Limb (tissue), 2 donors: ENCODE measurements around the gene CTNNA1.

Source experiments
- DNase-seq, 2 donors: peaks; one replicate each; pipeline ENCODE4 v3.0.0-alpha.2; 2016; ENCODE audit errors: extremely low spot score in 2 of 2

The CTNNA1 gene

DNA sequence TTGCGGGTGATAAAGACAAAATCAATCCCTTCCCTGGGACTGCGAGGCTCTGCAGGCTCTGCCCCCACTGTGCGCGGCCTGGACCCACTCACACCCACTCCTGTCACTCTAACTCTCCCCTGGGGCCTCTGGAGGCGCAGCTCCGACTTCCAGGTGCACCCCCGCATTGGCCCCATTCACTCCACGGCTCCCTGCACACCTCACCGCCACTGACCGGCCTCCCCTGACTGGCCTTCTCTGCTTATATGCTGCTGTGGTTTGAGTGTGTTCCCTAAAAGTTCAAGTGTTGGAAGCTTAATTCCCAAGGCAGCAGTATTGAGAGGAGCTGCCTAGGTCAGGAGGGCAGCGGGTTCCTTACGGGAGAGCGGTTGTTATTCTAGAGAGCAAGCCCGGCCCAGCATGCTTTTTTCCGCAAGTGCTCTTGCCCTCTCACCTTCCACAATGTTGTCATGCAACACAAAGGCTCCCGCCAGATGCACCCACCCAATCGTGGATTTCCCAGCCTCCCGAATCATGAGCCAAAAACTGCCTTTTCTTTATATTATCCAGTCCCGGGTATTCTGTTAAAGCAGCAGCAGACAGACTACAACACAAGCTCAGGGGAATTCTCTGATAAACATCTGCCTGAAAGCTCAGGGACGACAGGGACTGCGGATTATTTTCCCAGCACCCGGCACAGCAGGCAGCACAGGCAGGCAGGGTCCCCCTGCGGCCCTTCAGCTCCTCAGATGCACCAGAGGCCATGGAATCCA is 195.4 kb downstream of the CTNNA1 start:
- no peak for DNase-seq

DNA sequence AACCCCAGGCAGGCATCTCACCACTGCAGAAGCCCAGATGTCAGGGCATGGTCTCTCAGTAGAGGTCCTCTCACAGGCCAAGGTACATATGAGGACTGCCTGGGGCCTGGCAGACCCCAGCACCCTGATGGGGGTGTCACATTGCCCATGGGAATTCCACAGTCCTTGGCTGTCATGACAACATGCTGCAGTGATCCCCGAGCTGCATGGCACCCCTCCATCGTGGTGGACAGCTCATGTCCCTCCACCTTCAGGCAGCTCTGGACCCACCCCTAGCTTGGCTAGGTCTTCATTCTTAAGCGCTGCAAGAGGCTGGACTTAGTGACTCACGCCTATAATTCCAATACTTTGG is 196.0 kb downstream of the CTNNA1 start:
- no peak for DNase-seq

DNA sequence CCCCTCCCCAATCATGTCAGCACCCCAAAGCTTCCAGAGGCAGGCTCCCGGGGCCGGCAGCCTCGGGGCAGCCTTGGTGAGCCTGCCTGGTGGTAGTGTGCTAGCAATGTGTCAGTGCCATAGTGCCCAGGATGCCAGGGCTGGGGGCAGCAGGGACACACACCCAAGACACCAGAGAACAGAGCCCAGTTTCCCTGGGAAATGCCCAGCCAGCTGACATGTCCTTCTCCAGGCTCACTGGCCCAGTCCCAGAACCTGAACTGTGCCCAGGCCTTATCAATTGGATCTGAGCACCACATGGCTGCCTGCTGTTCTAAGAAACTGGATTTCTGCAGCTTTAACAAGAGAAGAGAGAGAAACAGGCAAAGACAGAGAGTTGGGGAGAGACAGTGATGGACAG is 196.8 kb downstream of the CTNNA1 start:
- DNase-seq, result no peak

DNA sequence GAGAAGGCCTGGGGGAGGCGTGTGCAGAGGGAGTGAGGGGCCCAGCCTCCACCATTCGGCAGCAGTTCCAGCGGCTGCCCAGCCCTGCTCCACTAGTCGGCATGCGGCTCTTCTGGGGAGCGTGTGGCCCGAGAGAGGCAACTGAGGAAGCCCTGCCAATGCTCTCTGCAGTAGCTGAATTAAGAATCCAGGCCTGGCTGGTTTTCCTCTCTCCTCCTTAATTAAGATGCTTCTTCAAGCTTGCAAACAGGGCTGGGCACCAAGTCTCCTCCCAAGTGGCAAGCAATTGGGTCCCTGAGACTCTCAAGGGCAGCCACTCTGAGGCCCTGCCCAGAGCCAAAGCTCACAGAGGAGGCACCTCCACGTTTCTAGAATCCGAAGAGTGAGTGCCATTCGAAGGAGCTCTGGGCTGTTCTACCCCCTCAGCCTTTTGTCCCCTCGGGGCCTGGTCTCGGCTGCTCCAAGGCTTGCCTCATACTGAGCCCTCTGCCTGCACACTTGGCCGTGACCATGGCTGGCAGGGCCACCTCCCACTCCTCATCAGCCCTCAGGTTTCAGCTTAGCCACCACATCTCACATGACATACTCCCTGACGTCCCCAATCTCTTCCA is 197.3 kb downstream of the CTNNA1 start:
- no peak for DNase-seq

DNA sequence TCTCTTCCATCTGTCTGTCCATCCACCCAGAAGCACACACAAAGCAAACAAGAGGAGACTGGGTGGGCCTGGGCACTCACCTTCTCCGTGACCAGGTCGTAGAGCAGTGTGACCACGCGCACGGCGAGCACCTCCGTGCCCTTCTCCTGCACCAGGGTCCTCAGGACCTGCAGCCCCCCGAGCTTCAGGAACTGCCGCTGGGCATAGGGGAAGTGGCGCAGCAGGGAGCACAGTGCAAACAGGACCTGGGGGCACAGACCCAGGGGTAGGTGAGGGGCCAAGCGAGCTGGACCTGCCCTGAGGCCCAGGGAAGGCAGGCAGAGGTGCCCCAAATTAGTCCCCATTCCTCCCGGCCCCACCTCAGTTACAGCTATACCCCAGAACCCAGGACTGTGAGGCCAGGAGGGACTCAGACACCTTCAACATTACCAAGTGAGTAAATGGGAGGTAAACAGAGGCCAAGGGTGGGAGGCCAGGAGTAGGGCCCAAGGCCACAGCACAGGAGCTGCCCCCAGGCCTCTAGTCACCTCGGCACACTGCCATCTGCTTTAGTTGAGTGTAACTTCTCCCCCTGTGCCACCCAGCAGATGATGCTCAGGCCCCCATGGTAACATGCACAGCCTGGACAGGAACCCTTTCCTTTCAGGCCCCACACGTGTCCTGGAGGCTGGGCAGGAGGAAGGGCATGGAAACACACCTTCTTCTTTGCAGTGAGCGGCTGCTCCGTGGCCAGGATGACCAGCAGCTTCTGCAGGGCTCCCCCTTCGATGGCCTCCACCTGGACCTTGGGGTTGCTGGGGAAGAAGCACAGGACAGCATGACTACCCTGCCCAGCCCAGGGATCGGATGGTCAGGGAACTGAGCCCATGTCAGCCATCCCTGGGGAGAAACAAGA is 198.1 kb downstream of the CTNNA1 start:
- DNase-seq, result no peak

DNA sequence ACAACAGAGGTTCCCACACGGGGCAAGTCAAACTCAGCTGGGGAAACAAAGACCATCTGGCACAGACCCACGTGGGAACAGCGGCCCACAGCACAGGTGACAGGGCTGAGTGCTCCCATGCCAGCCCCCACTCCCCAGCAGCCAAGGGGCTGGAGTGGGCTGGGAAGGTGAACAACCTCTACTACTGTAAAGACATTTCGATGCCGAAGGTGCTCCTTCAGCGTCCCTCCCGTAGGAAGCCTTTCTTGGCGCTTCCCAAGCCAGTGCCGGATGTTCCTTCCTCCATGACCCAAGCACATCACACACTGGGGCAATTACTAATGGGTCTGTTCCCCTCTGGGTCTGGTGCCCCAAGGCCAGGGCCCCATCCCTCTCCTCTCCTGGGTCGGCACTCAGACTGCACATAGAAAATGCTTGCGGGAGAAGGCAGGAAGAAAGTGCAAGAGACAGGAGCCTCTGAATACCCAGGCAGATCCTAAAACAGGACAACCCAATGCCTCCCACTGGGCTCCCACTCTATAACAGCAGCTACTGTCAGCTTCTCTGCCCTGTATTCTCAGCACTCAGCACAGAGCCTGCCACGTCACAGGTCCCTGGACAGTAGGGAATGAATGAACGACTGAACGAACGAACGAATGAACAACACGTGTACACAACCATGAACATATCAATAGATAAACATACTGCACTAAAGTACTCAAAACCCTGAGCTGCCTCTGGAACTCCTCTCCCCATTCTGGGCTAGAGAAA is 198.9 kb downstream of the CTNNA1 start:
- DNase-seq, result no peak

DNA sequence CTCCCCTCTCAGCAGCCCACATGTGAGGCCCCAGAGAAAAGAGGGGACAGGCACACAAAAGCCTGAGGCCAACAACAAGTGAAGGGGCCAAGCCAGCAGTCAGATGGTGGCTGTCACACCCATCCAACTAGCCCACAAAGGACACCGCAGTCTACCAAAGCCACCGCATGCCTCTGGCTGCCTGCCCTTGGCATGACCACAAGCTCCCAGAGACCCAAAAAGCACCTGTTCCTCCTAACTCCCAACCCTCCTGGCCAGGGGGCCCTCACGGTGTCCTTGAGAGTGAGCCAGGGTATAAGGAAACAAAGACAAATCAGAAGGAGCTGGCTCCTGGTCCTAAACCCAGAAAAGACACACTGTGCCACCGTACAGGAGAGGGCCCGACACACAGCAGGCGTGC is 199.7 kb downstream of the CTNNA1 start:
- no peak for DNase-seq

DNA sequence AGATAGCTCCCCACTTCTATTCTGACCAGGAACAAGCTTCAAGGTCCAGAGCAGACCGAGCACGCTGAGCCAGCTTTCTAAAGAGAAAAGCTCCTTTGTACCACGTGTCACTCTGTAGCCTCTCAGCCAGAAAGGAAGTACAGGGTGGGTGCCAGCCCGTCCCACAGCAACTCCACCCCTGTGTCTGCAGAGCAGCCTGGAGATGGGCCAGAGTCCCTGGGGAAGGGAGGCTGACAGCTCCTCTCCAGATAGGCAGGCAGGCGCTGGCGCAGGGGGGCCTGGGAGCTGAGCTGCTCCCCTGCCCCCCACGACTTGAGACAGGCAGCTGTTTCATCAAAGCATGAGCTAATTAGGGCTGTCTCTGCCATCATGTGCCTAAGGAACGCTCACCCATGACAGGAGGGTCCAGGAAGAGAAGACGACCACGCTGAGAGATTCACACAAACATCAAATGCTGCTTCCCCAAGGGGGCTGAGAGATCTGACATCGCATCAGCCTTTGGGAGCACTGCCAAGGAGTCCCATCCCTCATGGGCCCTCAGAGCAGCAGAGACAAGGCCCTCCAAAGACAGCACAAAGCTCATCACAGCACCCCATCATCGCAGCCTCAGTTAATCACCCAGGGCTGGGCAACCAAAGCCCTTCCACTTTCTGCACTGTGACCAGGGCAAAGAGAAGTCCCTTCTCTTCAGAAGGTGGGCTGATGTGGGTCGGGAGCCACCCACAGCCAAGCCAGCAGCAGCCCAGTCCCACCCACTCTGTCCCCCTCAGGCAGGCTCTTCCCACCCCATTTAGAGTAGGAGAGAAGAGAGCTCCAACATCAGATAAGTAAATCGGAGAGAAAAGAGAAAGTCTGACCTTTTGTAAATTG is 200.4 kb downstream of the CTNNA1 start:
- peak in 1 of 2 donors; percentile 77 for DNase-seq

DNA sequence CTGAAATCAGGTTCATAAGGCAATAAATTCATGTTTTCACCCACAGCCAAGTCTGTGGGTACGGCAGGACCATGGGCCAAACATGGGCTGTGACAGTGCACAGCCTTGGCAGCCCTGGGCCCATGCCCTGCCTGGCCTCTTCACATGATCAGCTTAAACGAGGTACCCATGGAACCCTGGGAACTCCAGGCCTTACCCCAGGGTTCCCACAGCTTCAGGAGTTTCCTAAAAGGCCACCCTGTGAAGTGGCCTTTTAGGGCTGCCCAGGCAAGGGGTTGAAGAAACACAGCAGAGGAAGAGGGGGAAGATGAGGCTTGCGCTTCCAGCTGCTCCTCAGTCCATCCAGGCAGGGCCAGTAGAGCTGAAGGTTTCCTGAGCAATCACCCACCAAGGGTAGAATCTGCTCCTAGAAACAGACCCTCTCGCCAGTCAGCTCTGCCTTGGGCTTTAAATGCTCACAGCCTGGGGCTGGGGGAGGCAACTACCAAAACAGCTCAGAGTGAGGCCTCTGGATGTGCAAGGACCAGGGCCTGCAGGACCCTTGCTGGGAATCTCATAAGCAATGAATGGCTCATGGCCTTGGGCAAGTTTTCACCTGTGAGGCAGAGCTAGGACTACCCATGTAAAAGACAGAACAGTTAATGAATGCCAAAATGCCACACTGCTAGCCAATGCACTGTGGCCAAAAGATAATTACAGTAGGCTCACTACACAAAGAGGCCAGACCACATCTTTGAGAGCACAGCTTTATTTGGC is 201.2 kb downstream of the CTNNA1 start:
- DNase-seq, result no peak

DNA sequence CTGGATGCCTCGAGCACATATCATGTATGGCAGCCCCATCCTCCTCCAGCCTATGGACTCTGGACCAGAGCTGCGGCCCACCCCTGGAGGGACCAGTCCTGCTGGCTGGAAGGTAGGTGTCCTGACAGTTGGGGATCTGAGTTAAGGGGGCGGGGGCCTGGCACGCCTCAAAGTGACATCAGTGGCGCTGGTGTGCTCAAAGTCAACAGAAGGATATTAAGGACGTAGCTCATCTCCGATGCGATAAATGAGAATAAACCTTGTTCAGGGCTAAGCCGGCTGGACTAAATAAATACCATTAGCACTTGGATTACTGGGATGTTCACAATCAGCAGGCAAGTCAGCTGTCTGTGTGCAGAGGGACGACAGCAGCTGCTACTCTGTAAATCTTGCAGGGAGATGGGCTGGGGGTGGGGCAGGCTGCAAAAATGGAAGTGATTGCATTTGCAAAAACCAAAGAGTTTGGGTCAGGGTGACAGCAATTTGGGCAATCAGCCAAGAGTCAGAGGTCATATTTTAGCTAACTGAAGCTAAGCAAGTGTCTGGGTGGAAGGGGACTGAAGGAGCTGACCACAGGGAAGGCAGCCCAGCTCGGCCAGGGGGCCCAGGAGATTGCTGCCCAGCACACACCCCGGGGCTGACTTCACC is 201.9 kb downstream of the CTNNA1 start:
- peak in 1 of 2 donors; percentile 61 for DNase-seq

DNA sequence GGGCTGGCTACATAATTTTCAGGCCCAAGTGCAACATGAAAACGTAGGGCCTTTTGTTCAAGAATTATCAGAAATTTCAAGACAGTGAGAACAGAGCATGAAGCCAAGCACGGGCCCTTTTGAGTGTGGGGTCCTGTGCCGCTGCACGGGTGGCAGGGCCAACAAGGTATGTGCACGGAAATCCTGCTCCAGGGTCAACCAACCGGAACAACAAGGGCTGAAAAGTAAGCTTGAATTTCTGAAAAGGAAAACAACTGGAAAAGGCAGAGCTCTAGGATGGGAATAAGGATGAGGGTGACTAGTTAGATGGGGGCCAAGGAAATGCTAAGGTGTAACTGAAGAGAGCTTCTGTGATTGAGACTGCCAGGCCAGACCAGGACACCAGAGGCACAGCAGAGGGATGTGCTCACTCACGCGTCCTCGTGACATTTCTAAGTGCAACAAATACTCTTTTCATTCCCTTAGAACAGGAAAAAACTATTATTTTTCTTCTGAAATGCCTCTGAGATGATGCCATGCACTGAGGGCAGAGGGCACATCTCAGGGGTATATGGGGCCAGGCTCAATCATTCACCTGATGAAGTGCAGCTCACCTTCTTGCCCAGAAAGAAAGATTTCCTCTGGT is 202.6 kb downstream of the CTNNA1 start:
- no peak for DNase-seq

DNA sequence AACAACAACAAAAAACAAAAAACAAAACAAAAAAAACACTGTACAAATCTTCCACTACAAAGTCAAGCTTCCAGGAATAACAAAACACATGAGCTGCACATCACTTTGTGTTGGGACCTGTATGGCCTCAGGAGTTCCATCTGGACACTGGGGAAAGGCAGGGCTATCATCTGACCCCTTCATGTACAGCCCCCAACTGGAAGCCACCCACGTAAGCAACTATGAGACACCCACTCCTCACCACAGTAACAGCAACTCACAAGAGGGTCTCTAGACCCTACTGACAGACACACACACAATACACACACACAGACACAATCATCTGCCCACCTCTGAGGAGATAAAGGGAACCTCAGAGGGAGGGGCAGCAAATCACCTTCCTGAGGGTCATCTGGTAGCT is 203.6 kb downstream of the CTNNA1 start:
- no peak for DNase-seq

DNA sequence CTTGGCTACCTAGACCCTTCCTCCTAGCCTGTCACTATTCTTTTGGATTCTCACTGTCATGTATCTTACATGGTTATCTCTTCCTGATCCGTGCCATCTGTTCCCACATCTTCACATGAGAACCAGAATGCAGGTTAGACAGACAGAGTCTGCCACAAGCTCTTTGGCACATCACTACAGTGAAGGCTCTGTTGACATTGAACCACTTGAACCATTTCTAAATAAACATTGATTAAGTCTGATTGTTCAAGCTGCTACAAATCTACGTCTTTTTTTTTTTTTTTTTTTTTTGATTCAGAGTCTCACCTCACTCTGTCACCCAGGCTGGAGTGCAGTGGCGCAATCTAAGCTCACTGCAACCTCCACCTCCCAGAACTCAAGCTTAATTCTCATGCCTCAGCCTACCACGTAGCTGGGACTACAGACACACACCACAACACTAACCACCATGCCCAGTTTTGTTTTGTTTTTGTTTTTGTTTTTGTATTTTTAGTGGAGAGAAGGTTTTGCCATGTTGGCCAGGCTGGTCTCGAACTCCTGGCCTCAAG is 207.0 kb downstream of the CTNNA1 start:
- no peak for DNase-seq

DNA sequence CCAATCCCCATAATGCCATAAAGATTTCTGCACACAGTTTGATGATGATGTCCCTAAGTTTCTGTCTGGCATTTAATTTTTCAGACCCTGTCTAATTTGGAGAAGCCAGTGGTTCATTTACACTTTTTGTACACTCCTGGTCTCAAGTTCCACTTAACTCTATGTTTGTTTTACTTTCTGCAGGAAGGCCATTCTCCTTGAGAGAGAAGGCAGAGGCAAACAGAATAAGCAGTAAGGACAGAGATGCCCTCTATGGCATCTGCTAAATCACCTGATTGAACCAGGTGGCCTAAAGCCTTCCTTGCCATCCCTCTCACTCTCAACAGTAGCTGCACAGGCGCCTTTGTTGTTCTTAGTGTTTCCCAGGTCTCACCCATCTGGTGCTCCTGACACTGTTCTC is 208.0 kb downstream of the CTNNA1 start:
- no peak for DNase-seq

DNA sequence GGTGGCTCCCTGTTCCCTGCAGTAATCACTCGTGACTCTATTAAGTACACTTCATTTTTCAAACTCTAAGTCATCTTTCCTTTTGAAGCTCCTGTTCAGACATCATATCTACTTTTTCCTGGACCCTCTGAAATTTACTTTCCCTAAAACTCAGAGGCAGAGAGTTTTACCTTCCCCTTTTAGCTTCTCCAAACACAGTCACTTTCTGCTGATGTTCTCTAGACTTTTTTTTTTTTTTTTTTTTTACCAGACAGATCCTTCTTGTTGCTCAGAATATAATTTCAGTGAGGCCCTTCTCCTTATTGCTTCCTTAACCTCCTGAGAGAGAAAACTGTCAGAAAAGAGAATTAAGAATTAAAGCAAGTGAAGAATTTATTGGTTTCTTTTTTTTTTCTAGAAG is 208.5 kb downstream of the CTNNA1 start:
- DNase-seq, result no peak

DNA sequence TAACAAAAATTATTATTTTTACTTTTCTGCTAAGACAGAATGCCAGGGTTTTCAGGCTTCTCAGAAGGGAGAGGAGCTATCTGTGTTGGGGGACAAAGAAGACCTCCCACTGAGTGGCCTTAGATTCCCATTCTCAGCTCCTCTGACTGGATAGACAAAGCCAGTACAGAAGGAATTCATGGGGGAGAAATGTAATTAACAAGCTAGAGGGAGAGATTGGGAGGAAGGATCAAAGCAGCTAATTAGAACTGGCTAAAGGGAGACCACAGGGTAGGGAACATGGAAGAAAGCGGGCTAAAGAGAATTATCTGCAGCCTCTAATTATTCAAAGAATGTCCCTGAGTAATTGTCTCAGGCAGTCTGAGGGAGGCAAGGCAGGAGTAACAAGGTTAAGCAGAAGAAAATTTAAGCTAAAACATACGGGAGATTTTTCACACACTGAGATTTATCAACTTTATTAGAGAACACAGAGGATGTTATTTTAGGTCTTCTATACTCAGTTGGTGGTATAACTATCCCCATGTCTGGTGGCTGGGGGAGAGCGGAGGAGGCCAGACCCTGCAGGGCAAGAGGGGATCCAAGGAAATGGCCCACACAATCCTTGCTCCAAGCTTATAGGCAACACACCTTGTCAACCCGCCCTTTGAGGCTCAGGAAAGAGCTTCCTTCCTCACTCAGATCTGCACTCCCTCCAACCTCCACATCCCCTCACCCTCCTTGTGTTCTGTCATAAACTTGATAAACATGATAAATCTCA is 209.6 kb downstream of the CTNNA1 start:
- DNase-seq, result no peak

DNA sequence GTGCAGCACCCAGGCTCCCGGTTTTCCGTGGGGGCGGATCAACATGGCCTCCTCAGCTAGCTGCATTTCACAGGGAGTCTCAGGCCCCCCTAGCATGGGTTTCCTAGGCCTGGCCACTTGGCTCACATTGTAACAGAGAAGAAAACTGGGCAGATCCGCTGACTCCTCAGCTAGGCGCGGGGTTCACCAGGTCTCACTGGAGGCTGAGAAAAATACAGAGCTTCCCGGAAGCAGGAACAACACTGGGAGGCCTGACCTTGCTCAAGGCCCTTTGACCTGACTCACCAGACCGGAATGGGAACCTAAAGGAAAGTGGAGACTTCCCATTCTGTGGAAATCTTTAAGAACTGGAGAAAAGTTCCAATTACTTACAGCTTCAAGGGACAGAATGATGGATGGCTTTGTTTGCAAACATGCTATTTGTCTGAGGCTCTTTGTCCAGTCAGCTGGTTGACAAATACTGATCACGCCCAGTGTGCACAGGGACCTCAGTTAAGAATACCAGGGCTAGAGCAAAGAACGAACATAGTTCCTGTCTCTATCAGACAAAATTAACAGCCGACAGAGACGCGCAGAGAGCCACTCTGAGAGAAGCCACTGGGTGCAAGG is 210.6 kb downstream of the CTNNA1 start:
- no peak for DNase-seq
